ENCODE data around the gene LCTL.

The LCTL gene

DNA sequence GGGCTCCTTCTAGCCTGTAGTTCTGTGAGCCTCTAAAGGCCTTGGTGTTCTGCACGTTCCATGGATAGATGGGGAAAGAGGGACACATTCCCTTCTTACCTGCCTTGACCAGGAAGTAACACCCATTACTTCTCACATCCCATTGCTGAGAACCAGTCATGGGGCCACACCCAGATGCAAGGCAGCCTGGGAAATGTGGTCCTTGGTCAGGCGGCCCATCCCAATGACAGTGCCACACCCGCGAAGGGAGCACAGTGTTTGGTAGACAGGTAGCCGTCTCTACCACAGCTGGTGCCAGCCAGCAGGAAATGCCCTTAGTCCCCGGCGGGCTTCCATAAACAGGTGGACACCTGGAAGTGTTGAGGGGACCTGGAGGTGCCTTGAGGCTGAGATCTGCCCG is 23.2 kb upstream of the LCTL start:
- no peak overlapping the region for H2AFZ ChIP-seq
- no peaks in the 10 kb centered on the region for H3K36me3 ChIP-seq (ENCODE audit: control insufficient read depth, insufficient read depth, low read length)
- no peaks in the 10 kb centered on the region for H3K79me2 ChIP-seq
- no peak overlapping the region for H3K4me3 ChIP-seq (ENCODE audit: low read depth, low read length)
- no peaks in the 10 kb centered on the region for H3K4me1 ChIP-seq
- H3K27me3 ChIP-seq (ENCODE audit: control insufficient read depth, insufficient read depth, low read length): no peaks in the 10 kb centered on the region
- H3K4me2 ChIP-seq (ENCODE audit: low read length): no peak overlapping the region
- TF ChIP-seq, protein P1, sequence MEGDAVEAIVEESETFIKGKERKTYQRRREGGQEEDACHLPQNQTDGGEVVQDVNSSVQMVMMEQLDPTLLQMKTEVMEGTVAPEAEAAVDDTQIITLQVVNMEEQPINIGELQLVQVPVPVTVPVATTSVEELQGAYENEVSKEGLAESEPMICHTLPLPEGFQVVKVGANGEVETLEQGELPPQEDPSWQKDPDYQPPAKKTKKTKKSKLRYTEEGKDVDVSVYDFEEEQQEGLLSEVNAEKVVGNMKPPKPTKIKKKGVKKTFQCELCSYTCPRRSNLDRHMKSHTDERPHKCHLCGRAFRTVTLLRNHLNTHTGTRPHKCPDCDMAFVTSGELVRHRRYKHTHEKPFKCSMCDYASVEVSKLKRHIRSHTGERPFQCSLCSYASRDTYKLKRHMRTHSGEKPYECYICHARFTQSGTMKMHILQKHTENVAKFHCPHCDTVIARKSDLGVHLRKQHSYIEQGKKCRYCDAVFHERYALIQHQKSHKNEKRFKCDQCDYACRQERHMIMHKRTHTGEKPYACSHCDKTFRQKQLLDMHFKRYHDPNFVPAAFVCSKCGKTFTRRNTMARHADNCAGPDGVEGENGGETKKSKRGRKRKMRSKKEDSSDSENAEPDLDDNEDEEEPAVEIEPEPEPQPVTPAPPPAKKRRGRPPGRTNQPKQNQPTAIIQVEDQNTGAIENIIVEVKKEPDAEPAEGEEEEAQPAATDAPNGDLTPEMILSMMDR (IDR thresholded peaks at IDR 0.05): no peak
- no peaks in the 10 kb centered on the region for H3K9me3 ChIP-seq (ENCODE audit: control insufficient read depth, low read length)
- H3K27ac ChIP-seq: no peak overlapping the region
- H3K9ac ChIP-seq: no peak overlapping the region

DNA sequence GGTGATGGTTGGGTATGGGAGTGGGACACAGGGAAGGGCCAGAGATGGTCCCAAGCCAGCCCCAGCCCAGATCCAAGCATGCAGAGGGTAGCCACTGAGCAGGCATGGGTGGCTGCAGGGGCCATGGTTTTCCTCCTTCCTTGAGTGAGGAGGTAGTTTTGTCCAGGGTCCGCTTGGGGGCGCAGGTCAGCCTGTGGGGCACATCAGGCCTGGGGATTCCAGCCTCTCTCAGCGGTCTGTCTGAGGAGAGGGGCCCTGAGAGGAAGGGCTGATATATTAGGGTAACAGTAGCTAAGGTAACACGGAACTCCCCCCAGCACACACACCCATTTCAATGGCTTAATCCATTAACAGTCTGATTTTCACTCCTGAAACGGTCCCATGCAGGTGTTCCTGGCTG is 22.7 kb upstream of the LCTL start:
- H2AFZ ChIP-seq: no peak overlapping the region
- TF ChIP-seq, protein P1 (IDR thresholded peaks at IDR 0.05): no peak
- no peak overlapping the region for H3K4me3 ChIP-seq (ENCODE audit: low read depth, low read length)
- H3K27ac ChIP-seq: no peak overlapping the region
- no peaks in the 10 kb centered on the region for H3K4me1 ChIP-seq
- no peaks in the 10 kb centered on the region for H3K9me3 ChIP-seq (ENCODE audit: control insufficient read depth, low read length)
- H3K9ac ChIP-seq: no peak overlapping the region
- no peaks in the 10 kb centered on the region for H3K36me3 ChIP-seq (ENCODE audit: control insufficient read depth, insufficient read depth, low read length)
- no peak overlapping the region for H3K4me2 ChIP-seq (ENCODE audit: low read length)
- no peaks in the 10 kb centered on the region for H3K27me3 ChIP-seq (ENCODE audit: control insufficient read depth, insufficient read depth, low read length)
- no peaks in the 10 kb centered on the region for H3K79me2 ChIP-seq

DNA sequence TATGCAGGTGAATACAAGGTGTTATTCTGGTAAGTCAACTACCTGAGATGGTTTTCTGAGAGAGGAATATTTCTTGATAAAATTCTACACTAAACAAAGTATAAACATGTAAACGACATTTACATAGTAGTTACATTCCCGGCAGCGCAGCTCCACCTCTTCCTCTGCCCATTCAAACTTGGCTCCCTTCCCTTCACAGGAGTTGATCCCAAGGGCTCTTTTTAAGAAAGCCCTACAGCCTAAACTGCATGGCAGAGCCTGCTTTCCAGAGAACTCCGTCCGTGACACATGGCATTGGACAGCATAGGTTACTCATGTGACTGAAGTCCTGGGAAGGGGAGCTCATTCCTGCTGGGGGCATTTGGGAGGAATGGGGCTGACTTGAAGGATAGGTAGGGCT is 22.0 kb upstream of the LCTL start:
- Histone ChIP-seq H3K27me3 (ENCODE audit: control insufficient read depth, insufficient read depth, low read length) (no peaks in the 10 kb centered on the region), H3K9me3 (ENCODE audit: control insufficient read depth, low read length) (no peaks in the 10 kb centered on the region), H3K36me3 (ENCODE audit: control insufficient read depth, insufficient read depth, low read length) (no peaks in the 10 kb centered on the region), H3K4me2 (ENCODE audit: low read length) (no peak overlapping the region), H3K4me3 (ENCODE audit: low read depth, low read length) (no peak overlapping the region), H2AFZ (no peak overlapping the region), H3K27ac (no peak overlapping the region), H3K4me1 (no peaks in the 10 kb centered on the region), H3K79me2 (no peaks in the 10 kb centered on the region), H3K9ac (no peak overlapping the region)
- TF ChIP-seq, protein P1 (IDR thresholded peaks at IDR 0.05): no peak

DNA sequence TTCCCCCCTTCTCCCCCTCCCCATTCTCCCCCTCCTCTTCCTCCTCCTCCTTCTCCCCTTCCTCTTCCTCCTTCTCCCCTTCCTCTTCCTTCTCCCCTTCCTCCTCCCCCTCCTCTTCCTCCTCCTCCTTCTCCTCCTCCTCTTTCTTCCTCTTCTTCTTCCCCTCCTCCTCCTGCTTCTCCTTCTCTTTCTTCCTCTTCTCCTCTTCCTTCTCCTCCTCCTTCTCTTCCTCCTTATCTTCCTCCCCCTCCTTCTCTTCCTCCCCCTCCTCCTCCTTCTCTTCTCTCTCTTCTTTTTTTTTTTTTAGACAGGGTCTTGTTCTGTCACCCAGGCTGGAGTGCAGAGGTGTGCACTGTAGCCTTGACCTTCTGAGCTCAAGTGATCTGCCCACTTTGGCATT is 21.2 kb upstream of the LCTL start:
- H3K9ac ChIP-seq: no peak overlapping the region
- no peaks in the 10 kb centered on the region for H3K79me2 ChIP-seq
- H3K36me3 ChIP-seq (ENCODE audit: control insufficient read depth, insufficient read depth, low read length): no peaks in the 10 kb centered on the region
- H3K27ac ChIP-seq: no peak overlapping the region
- H2AFZ ChIP-seq: no peak overlapping the region
- H3K4me2 ChIP-seq (ENCODE audit: low read length): no peak overlapping the region
- H3K27me3 ChIP-seq (ENCODE audit: control insufficient read depth, insufficient read depth, low read length): no peaks in the 10 kb centered on the region
- H3K9me3 ChIP-seq (ENCODE audit: control insufficient read depth, low read length): no peaks in the 10 kb centered on the region
- no peak overlapping the region for H3K4me3 ChIP-seq (ENCODE audit: low read depth, low read length)
- no peaks in the 10 kb centered on the region for H3K4me1 ChIP-seq
- TF ChIP-seq, protein P1 (IDR thresholded peaks at IDR 0.05): no peak

DNA sequence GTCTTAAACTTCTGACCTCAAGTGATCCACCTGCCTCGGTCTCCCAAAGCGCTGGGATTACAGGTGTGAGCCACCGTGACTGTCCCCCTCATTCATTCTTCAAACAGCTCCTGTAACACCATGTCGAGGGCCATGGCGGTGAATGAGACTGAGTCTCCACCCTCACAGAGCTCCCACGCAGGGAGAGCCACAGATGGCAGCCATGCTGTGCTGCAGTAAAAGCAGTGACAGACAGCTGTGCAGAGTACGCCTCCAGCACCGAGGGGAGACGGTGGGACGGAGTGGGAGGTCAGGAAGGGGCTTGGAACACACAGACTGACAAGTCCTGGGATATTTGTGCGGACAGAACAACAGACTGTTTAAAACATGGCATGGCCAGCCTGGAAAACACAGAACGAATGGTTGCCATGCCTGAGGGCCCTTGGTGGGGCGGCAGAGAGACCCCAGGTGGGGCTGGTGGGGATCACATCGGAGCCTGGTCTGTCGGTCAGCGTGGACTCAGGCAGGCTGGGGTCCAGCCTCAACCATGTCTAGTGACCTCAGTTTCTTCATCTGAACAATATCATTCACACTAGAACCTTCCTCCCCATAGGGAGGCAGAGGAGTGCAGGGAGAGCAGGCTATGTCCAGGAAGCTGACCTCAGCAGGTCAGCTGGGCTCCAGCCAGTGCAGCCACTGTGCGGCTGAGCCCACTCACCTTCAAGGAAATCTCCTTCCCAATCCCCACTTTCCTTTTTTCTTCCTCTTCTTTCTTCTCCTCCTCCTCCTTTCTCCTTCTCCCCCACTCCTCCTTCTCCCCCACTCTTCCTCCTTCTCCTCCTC is 20.6 kb upstream of the LCTL start:
- Histone ChIP-seq H2AFZ (no peak overlapping the region), H3K79me2 (no peaks in the 10 kb centered on the region), H3K27ac (no peak overlapping the region), H3K27me3 (ENCODE audit: control insufficient read depth, insufficient read depth, low read length) (no peaks in the 10 kb centered on the region), H3K9ac (no peak overlapping the region), H3K36me3 (ENCODE audit: control insufficient read depth, insufficient read depth, low read length) (no peaks in the 10 kb centered on the region), H3K4me2 (ENCODE audit: low read length) (no peak overlapping the region), H3K4me1 (no peaks in the 10 kb centered on the region), H3K4me3 (ENCODE audit: low read depth, low read length) (no peak overlapping the region), H3K9me3 (ENCODE audit: control insufficient read depth, low read length) (no peaks in the 10 kb centered on the region)
- TF ChIP-seq, protein P1 (IDR thresholded peaks at IDR 0.05): no peak
